MM.1S (cell line): ENCODE data around the gene ZW10.
A peak's percentile ranks its signal among the peaks of the same experiment; 100 is the strongest.

Experiments
- CTCF ChIP-seq: fragments of 300-600 bp; sonication (generic); IDR thresholded peaks from 2 replicates; pipeline ENCODE4 v1.5.1; 2016; ENCODE audit warnings: antibody characterized with exemption, low read length, mixed read lengths
- EZH2 ChIP-seq: fragments of 300-600 bp; sonication (generic); optimal IDR thresholded peaks from 2 replicates; pipeline ENCODE3; 2017; ENCODE audit warnings: low read depth, mild to moderate bottlenecking, antibody characterized with exemption, low read length, mixed read lengths
- EZH2phosphoT487 ChIP-seq: fragments of 300-600 bp; sonication (generic); IDR thresholded peaks from 2 replicates; pipeline ENCODE4 v1.6.1; 2018; ENCODE audit warnings: antibody characterized with exemption, low read length

DNA sequence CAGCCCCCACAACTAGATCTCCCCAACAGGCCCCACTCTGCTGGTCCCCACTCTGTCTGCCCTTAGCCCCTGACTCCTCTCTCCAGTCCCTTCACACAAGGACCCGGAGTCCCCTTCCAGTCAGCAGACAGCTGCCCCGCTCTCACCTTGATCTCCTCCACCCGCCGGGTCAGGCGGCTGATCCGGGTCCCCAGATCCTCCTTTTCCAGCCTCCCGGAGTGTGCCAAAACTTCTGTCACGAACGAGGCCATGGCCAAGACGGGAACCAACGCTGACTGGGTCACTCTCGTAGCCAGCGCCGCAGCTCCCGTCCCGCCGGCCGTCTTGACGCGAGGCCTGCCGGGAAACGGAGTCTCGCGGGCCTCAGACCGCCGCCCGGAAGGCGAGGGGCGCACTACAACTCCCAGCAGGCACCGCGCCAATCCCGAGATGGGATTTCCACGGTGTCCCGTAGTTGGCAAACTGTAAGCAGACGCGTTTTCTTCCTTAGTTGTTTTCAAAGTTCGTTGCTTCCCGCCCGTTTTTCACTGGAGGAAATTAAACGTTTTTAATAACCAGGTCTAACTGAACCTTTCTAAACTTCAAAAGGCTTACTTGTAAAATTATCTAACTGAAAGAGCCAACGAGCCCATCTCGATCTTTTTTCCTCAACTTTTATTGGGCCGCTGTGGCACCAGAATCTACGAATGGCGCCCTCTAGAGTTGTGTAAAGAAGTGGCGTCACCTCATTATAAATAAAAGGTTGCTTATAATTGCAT is at the start of gene ZW10:
- peak; percentile 81 for TF ChIP-seq CTCF
- TF ChIP-seq EZH2phosphoT487, result no peak
- no peak for TF ChIP-seq EZH2
